GM12872 (cell line): ENCODE data around the gene CYP27C1.
A peak's percentile ranks its signal among the peaks of the same experiment; 100 is the strongest.

Source experiments
- CTCF ChIP-seq: IDR thresholded peaks from 3 replicates; pipeline ENCODE4 v1.5.1; 2011; ENCODE audit warnings: low read depth, mild to moderate bottlenecking, low read length, moderate library complexity; ENCODE audit not compliant: insufficient read depth

CYP27C1 gene

GRCh38 chr2:127199223-127199622, 20.9 kb downstream of the CYP27C1 start:
- no peak for TF ChIP-seq CTCF

GRCh38 chr2:127197475-127198385, 22.4 kb downstream of the CYP27C1 start:
- peak; percentile 80 for TF ChIP-seq CTCF

DNA sequence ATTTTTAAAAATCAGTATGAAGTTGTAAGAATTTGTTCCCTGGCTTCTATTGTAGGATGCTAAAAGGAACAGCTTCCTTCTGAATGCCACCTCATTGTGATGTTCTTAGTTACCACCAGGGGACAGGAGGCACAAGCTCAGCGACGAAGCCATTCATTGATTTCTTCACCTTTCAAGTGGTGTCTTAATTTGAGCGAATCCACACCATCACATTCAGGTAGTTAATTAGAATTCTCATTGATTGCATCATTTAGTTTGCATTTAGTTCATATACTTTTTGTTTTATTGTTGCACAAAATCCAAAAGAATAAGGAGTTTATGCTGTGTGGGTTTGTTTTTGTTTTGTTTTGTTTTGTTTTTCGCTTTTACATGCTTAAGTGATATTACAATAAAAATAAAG, 23.1 kb downstream of the CYP27C1 start:
- peak; percentile 82 for TF ChIP-seq CTCF

GRCh38 chr2:127196549-127196948, 23.6 kb downstream of the CYP27C1 start:
- no peak for TF ChIP-seq CTCF

GRCh38 chr2:127195140-127196074, 24.7 kb downstream of the CYP27C1 start:
- no peak for TF ChIP-seq CTCF

DNA sequence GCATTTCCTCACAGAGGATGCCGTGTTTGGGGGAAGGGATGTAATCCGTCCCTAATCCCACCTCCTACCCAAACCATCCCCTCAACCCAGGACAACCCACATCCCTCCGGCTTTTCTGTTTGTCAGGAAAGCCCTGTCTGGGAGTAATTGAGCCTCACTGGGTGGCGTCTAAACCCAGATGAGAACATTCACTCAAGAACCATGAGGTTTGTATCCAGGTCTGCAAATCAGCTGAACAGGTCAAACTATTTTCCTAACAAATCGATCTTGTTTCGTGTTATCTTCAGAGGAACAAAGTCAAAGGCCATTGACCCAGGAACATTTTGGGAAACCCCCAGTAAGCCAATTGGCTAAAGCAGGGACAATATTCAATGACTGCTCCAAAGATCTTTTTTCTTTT, 25.7 kb downstream of the CYP27C1 start:
- no peak for TF ChIP-seq CTCF

DNA sequence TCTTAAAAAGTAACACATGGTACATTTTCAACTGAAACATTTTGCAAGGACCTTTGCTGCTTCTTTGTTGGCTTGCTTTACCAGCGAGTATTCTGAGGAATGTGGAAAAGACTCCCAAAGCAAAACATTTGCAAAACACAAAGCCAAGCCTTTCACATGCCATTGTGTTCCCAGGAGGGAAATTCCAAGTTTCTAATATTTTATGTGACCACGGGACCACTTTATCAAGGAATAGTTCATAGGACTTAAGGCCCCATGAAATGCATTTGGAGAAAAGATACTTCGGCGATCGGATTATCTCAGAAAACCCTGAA, 26.2 kb downstream of the CYP27C1 start:
- TF ChIP-seq CTCF: no peak
